Measurements from ENCODE around the gene OR2T1. TPM values are rescaled to one million over a fixed set of nuclear protein-coding genes. Genes with fewer than 3 reads are reported as not detected.
"Not testable (repeated sequence)": the region's sequence is repeated elsewhere in the genome, so short reads cannot be mapped to it uniquely, and the experiment has no call there.

OR2T1 gene
- total RNA-seq, 4 donors from 2014 or later: not detected

DNA sequence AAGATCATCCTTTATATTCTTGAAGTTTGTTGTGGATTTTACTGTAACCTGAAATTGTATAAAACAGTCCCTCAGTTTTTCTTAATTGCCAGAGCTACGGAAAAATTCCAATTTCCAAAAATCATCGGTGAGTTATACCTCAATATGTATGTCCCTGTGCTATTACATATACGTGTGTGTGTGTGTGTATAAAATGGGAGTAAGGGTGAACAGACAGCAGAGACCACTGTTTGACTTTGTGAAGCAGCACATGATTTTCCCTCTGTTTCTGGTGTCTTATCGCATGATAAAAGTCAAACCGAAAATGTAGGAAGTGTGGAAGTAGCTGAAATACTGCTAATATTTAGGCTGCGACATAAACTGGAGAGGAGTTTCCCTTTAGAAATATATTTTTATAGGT, 1.2 kb downstream of the OR2T1 start:
- TF ChIP-seq, protein P1, sequence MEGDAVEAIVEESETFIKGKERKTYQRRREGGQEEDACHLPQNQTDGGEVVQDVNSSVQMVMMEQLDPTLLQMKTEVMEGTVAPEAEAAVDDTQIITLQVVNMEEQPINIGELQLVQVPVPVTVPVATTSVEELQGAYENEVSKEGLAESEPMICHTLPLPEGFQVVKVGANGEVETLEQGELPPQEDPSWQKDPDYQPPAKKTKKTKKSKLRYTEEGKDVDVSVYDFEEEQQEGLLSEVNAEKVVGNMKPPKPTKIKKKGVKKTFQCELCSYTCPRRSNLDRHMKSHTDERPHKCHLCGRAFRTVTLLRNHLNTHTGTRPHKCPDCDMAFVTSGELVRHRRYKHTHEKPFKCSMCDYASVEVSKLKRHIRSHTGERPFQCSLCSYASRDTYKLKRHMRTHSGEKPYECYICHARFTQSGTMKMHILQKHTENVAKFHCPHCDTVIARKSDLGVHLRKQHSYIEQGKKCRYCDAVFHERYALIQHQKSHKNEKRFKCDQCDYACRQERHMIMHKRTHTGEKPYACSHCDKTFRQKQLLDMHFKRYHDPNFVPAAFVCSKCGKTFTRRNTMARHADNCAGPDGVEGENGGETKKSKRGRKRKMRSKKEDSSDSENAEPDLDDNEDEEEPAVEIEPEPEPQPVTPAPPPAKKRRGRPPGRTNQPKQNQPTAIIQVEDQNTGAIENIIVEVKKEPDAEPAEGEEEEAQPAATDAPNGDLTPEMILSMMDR (IDR thresholded peaks at IDR 0.05): no peak
- no peak for TF ChIP-seq POLR2A (IDR thresholded peaks at IDR 0.05)
- WGBS, 2 donors: 73 to 78% methylated on average over 6 of the region's 6 CpGs

DNA sequence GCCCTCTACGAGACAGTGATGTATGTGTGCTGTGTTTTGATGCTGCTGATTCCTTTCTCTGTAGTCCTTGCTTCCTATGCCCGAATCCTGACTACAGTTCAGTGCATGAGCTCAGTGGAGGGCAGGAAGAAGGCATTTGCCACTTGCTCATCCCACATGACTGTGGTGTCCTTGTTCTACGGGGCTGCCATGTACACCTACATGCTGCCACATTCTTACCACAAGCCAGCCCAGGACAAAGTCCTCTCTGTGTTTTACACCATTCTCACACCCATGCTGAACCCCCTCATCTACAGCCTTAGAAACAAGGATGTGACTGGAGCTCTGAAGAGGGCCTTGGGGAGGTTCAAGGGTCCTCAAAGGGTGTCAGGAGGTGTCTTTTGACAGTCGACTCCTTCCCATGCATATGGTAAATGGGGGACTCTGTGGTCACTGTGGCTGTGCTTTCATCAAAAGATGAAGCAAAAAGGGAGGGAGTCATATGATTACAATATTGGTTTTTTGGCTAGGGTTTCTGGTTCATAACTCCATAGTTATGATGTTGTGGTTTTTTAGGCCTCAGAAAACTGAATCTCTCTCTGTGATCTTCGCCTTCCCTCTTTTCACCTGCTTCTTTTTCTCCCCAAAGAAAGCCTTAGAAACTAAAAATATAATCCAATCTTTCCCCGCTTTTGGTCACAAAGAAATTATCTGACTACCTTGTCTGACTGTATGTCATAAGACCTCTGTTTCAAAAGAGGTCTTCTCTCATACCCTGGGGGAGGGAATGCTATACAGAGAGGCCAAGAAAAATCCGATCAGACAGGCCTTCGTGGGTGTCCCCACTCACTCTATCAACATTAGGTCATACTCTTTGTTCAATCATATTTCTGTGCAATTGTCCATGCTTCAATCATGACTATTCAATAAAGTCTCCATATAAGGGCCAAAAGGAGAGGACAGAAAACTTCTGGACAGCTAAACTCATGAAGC, 4.2 kb downstream of the OR2T1 start:
- TF ChIP-seq, protein P1 (IDR thresholded peaks at IDR 0.05): no peak
- no peak for TF ChIP-seq POLR2A (IDR thresholded peaks at IDR 0.05)
- no peaks in the 10 kb centered on the region for H3K4me1 ChIP-seq
- H3K27ac ChIP-seq: no peak overlapping the region
- peaks cover 0 to 14% (median 0%) of the 10 kb centered on the region in 3 donors for H3K9me3 ChIP-seq
- WGBS, 2 donors: 57 to 64% methylated on average over 5 to 8 of the region's 8 CpGs
- intact Hi-C loops (cut with DNase I): no loop called here
- no peak overlapping the region for H3K4me3 ChIP-seq
- no peaks in the 10 kb centered on the region for H3K27me3 ChIP-seq
- DNase-seq: no peak
- H3K36me3 ChIP-seq: no peaks in the 10 kb centered on the region

More for the DNA sequence above, 1.2 kb downstream of the OR2T1 start:
- Histone ChIP-seq H3K27me3 (no peaks in the 10 kb centered on the region), H3K9me3 (no peaks in the 10 kb centered on the region), H3K4me3 (no peak overlapping the region), H3K27ac (no peak overlapping the region), H3K36me3 (no peaks in the 10 kb centered on the region), H3K4me1 (no peaks in the 10 kb centered on the region)
- intact Hi-C loops (cut with DNase I): no loop called here
- peak; percentile 83 for DNase-seq

DNA sequence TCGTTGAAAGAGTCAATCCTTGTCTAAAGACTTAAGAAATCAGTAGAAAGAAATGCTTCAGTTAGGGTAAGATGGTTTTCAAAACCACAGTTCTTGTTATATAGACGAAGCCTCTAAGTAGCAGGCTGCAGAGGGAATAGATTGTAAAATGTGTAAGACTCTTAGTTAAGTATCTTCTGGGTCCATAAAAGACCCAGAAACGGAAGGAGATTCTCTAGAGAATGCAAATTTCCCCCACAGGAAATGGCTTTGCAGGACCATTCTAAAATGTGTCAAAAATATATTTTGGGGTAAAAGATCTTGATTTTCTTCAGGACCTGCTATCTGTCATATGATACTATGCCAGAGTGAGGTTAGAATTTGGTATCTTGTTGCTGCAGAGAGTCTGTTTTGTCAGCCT, 13.4 kb downstream of the OR2T1 start:
- H3K4me1 ChIP-seq: no peaks in the 10 kb centered on the region
- intact Hi-C loops (cut with DNase I): no loop called here
- TF ChIP-seq, protein P1 (IDR thresholded peaks at IDR 0.05): no peak
- TF ChIP-seq POLR2A (IDR thresholded peaks at IDR 0.05): no peak
- H3K4me3 ChIP-seq: no peak overlapping the region
- H3K9me3 ChIP-seq: peaks cover 0 to 12% (median 2%) of the 10 kb centered on the region in 3 donors
- H3K27me3 ChIP-seq: no peaks in the 10 kb centered on the region
- DNase-seq: no peak
- no peaks in the 10 kb centered on the region for H3K36me3 ChIP-seq
- H3K27ac ChIP-seq: no peak overlapping the region
- 31 to 40% methylated on average over 3 of the region's 3 CpGs for WGBS, 2 donors

DNA sequence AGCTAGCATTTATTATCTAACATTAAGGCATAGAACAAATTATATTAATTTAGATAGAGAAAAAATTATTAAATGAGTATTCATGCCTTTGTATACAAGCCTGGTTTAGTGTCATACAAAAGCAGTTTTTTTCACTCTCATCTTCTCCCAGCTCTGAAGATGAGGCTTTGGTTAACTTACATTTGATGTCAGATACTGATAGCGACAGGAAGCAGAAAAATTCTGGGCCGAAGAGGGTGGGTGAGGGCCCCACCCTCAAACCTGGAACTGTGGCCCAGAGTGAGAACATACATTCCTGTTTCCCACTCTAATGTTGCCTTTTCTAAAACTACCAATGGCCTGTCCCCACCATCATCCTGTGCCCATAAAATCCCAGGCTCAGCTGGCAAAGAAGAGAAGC, 15.0 kb downstream of the OR2T1 start:
- H3K27ac ChIP-seq: no peak overlapping the region
- no peaks in the 10 kb centered on the region for H3K4me1 ChIP-seq
- peaks cover 0 to 13% (median 4%) of the 10 kb centered on the region in 3 donors for H3K9me3 ChIP-seq
- 52 to 60% methylated on average over 2 of the region's 2 CpGs for WGBS, 2 donors
- no peaks in the 10 kb centered on the region for H3K27me3 ChIP-seq
- TF ChIP-seq, protein P1 (IDR thresholded peaks at IDR 0.05): no peak
- no peak for TF ChIP-seq POLR2A (IDR thresholded peaks at IDR 0.05)
- H3K4me3 ChIP-seq: no peak overlapping the region
- intact Hi-C loops (cut with DNase I): no loop called here
- DNase-seq: no peak
- no peaks in the 10 kb centered on the region for H3K36me3 ChIP-seq

DNA sequence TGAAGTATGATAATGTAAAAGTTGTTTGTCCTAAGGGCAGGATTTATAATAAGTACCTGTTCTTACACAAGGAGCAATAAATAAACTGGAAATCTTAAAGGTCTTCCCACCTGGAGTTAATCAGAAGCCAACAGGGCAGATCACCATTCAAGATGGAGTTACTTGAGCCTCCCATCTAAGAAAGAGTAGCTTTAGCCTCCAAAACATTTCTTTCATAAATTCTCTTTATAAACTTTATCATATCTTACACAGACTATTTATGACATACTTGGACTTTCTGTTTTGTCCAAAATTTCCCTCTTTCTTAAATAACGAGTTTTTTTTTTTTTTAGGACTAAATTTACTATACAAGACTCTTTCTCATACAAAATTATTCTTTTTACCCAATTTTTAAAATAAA, 18.5 kb downstream of the OR2T1 start:
- WGBS, 2 donors: 6 to 7% methylated on average over 1 of the region's 1 CpG
- no peaks in the 10 kb centered on the region for H3K4me1 ChIP-seq
- no peak for TF ChIP-seq POLR2A (IDR thresholded peaks at IDR 0.05)
- TF ChIP-seq, protein P1 (IDR thresholded peaks at IDR 0.05): no peak
- no peak overlapping the region for H3K27ac ChIP-seq
- no peaks in the 10 kb centered on the region for H3K27me3 ChIP-seq
- intact Hi-C loops (cut with DNase I): no loop called here
- peaks cover 0 to 21% (median 4%) of the 10 kb centered on the region in 3 donors for H3K9me3 ChIP-seq
- H3K36me3 ChIP-seq: no peaks in the 10 kb centered on the region
- H3K4me3 ChIP-seq: no peak overlapping the region
- DNase-seq: no peak

DNA sequence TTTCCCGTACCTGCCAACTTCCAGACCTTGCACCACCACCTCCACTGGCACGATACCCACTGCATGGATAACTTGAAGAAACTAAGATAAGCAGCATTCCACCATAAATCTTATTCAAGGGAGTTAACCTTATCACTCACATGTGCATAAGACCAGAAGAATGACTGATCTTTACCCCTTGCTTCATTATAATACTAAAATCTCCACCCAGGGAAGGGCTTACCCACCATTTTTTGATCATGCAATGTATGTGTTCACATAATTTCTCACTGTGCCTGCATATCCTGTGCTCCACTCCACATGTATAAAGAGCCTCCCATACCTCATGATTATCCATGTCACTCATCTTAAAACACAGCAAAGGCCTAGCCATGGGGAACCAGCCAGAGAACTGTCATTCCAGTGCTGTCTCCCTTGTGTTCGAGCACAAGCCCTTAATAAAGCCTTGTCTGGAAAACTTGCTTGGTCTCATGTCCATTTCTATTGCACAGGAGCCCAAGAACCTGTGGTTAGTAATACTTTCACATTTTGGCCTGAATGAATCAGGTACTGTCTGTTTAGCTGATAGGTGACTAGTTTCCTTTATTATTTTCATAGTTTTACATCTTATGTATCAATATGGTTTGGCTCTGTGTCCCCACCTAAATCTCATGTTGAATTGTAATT, 24.8 kb downstream of the OR2T1 start:
- H3K4me1 ChIP-seq; H3K27ac ChIP-seq; intact Hi-C loops (cut with DNase I); H3K36me3 ChIP-seq; H3K9me3 ChIP-seq; DNase-seq; H3K27me3 ChIP-seq; H3K4me3 ChIP-seq: not testable (repeated sequence)
- 60 to 63% methylated on average over 3 of the region's 3 CpGs for WGBS, 2 donors

DNA sequence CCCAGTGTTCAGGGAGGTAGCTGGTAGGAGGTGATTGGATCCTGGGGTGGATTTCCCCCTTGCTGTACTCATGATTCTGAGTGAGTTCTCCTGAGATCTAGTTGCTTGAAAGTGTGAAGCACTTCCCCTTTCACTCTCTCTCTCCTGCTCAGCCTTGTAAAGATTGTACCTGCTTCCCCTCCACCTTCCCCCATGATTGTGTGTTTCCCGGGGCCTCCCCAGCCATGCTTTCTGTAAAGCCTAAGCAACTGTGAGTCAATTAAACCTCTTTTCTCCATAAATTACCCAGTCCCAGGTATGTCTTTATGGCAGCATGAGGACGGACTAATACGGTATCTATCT, 25.3 kb downstream of the OR2T1 start:
- H3K36me3 ChIP-seq; H3K4me3 ChIP-seq; intact Hi-C loops (cut with DNase I); H3K4me1 ChIP-seq; H3K9me3 ChIP-seq; DNase-seq; H3K27ac ChIP-seq; H3K27me3 ChIP-seq: not testable (repeated sequence)
- 60% methylated on average over 3 of the region's 3 CpGs for WGBS, 2 donors

Data from esophagus squamous epithelium (tissue), 5 donors.